ENCODE results near the gene PIP5K1A.

The PIP5K1A gene

GRCh38 chr1:151211972-151212705 is 13.8 kb downstream of the PIP5K1A start:
- Histone ChIP-seq H3K36me3 (ENCODE audit: control insufficient read depth in 1 of 2, insufficient read depth in 2 of 2, low read depth in 1 of 2, low read length in 2 of 2) (peaks cover 53 to 55% of the 10 kb centered on the region in 2 experiments), H2BK15ac (ENCODE audit: low read depth, poor library complexity, severe bottlenecking) (no peak overlapping the region), H2BK12ac (ENCODE audit: low read length in 2 of 2) (no peak overlapping the region), H2AFZ (ENCODE audit: low read depth, low read length) (no peak overlapping the region), H4K91ac (ENCODE audit: low read length) (no peak overlapping the region), H2BK120ac (ENCODE audit: low read depth, low read length) (no peak overlapping the region), H3K27me3 (ENCODE audit: control insufficient read depth in 1 of 2, insufficient read depth in 1 of 2, low read length in 2 of 2) (no peaks in the 10 kb centered on the region), H3K4ac (ENCODE audit: low read depth in 1 of 2, low read length in 2 of 2) (no peak overlapping the region), H3K27ac (ENCODE audit: low read length, poor library complexity, severe bottlenecking) (no peak overlapping the region), H2BK5ac (ENCODE audit: low read depth, low read length, poor library complexity, severe bottlenecking) (no peak overlapping the region), H3K4me1 (ENCODE audit: control insufficient read depth, insufficient read depth, low read depth, low read length) (peaks cover 4% of the 10 kb centered on the region), H2AK5ac (ENCODE audit: low read length, severe bottlenecking) (no peak overlapping the region), H3K4me3 (ENCODE audit: insufficient read depth in 1 of 2, low read depth in 1 of 2, low read length in 2 of 2) (no peak overlapping the region), H3K18ac (ENCODE audit: low read depth in 1 of 2, low read length in 2 of 2) (no peak overlapping the region), H3K79me1 (replicated peaks; ENCODE audit: low read length, poor library complexity, severe bottlenecking) (no peaks in the 10 kb centered on the region), H4K8ac (ENCODE audit: low read length) (no peak overlapping the region), H3K23ac (ENCODE audit: low read length in 2 of 2) (no peak overlapping the region), H3K4me2 (ENCODE audit: low read length, poor library complexity, severe bottlenecking) (no peak overlapping the region), H3K14ac (ENCODE audit: low read length in 2 of 2) (no peak overlapping the region), H3K9ac (ENCODE audit: low read length) (no peak overlapping the region), H3K9me3 (ENCODE audit: control insufficient read depth, low read length) (no peaks in the 10 kb centered on the region)
- DNase-seq = peak; percentile 51
- WGBS = 74% methylated on average over 14 of the region's 15 CpGs

GRCh38 chr1:151213560-151213959 is 15.2 kb downstream of the PIP5K1A start:
- H3K4me2 ChIP-seq (ENCODE audit: low read length, poor library complexity, severe bottlenecking) = no peak overlapping the region
- no peak overlapping the region for H3K18ac ChIP-seq (ENCODE audit: low read depth in 1 of 2, low read length in 2 of 2)
- H3K79me1 ChIP-seq (replicated peaks; ENCODE audit: low read length, poor library complexity, severe bottlenecking) = no peaks in the 10 kb centered on the region
- H3K4me3 ChIP-seq (ENCODE audit: insufficient read depth in 1 of 2, low read depth in 1 of 2, low read length in 2 of 2) = no peak overlapping the region
- no peak overlapping the region for H4K91ac ChIP-seq (ENCODE audit: low read length)
- no peak overlapping the region for H2BK15ac ChIP-seq (ENCODE audit: low read depth, poor library complexity, severe bottlenecking)
- H3K9ac ChIP-seq (ENCODE audit: low read length) = peak overlapping the region; percentile 9
- DNase-seq = no peak
- 57% methylated on average over 1 of the region's 2 CpGs for WGBS
- H3K36me3 ChIP-seq (ENCODE audit: control insufficient read depth in 1 of 2, insufficient read depth in 2 of 2, low read depth in 1 of 2, low read length in 2 of 2) = peaks cover 43 to 48% of the 10 kb centered on the region in 2 experiments
- no peak overlapping the region for H4K8ac ChIP-seq (ENCODE audit: low read length)
- H3K14ac ChIP-seq (ENCODE audit: low read length in 2 of 2) = no peak overlapping the region
- H2BK12ac ChIP-seq (ENCODE audit: low read length in 2 of 2) = no peak overlapping the region
- peaks cover 4% of the 10 kb centered on the region for H3K4me1 ChIP-seq (ENCODE audit: control insufficient read depth, insufficient read depth, low read depth, low read length)
- H3K27me3 ChIP-seq (ENCODE audit: control insufficient read depth in 1 of 2, insufficient read depth in 1 of 2, low read length in 2 of 2) = no peaks in the 10 kb centered on the region
- no peak overlapping the region for H2AK5ac ChIP-seq (ENCODE audit: low read length, severe bottlenecking)
- H2AFZ ChIP-seq (ENCODE audit: low read depth, low read length) = no peak overlapping the region
- H3K27ac ChIP-seq (ENCODE audit: low read length, poor library complexity, severe bottlenecking) = no peak overlapping the region
- no peak overlapping the region for H2BK120ac ChIP-seq (ENCODE audit: low read depth, low read length)
- H2BK5ac ChIP-seq (ENCODE audit: low read depth, low read length, poor library complexity, severe bottlenecking) = no peak overlapping the region
- no peaks in the 10 kb centered on the region for H3K9me3 ChIP-seq (ENCODE audit: control insufficient read depth, low read length)
- H3K4ac ChIP-seq (ENCODE audit: low read depth in 1 of 2, low read length in 2 of 2) = no peak overlapping the region
- no peak overlapping the region for H3K23ac ChIP-seq (ENCODE audit: low read length in 2 of 2)

GRCh38 chr1:151221616-151222015 is 23.3 kb downstream of the PIP5K1A start:
- no peak overlapping the region for H3K23ac ChIP-seq (ENCODE audit: low read length in 2 of 2)
- H2BK120ac ChIP-seq (ENCODE audit: low read depth, low read length) = no peak overlapping the region
- WGBS = no CpG with 5 or more reads among the region's 1 CpG
- no peak for DNase-seq
- no peaks in the 10 kb centered on the region for H3K27me3 ChIP-seq (ENCODE audit: control insufficient read depth in 1 of 2, insufficient read depth in 1 of 2, low read length in 2 of 2)
- H3K79me1 ChIP-seq (replicated peaks; ENCODE audit: low read length, poor library complexity, severe bottlenecking) = peaks cover 2% of the 10 kb centered on the region
- peaks cover 32 to 50% of the 10 kb centered on the region in 2 experiments for H3K36me3 ChIP-seq (ENCODE audit: control insufficient read depth in 1 of 2, insufficient read depth in 2 of 2, low read depth in 1 of 2, low read length in 2 of 2)
- no peak overlapping the region for H3K27ac ChIP-seq (ENCODE audit: low read length, poor library complexity, severe bottlenecking)
- H3K4me3 ChIP-seq (ENCODE audit: insufficient read depth in 1 of 2, low read depth in 1 of 2, low read length in 2 of 2) = no peak overlapping the region
- no peak overlapping the region for H3K9ac ChIP-seq (ENCODE audit: low read length)
- H2BK5ac ChIP-seq (ENCODE audit: low read depth, low read length, poor library complexity, severe bottlenecking) = no peak overlapping the region
- no peak overlapping the region for H2AK5ac ChIP-seq (ENCODE audit: low read length, severe bottlenecking)
- no peak overlapping the region for H3K4ac ChIP-seq (ENCODE audit: low read depth in 1 of 2, low read length in 2 of 2)
- H3K9me3 ChIP-seq (ENCODE audit: control insufficient read depth, low read length) = no peaks in the 10 kb centered on the region
- no peak overlapping the region for H3K4me2 ChIP-seq (ENCODE audit: low read length, poor library complexity, severe bottlenecking)
- no peak overlapping the region for H3K18ac ChIP-seq (ENCODE audit: low read depth in 1 of 2, low read length in 2 of 2)
- no peak overlapping the region for H2BK15ac ChIP-seq (ENCODE audit: low read depth, poor library complexity, severe bottlenecking)
- no peak overlapping the region for H2BK12ac ChIP-seq (ENCODE audit: low read length in 2 of 2)
- H4K8ac ChIP-seq (ENCODE audit: low read length) = no peak overlapping the region
- H3K14ac ChIP-seq (ENCODE audit: low read length in 2 of 2) = no peak overlapping the region
- no peak overlapping the region for H2AFZ ChIP-seq (ENCODE audit: low read depth, low read length)
- H4K91ac ChIP-seq (ENCODE audit: low read length) = no peak overlapping the region
- H3K4me1 ChIP-seq (ENCODE audit: control insufficient read depth, insufficient read depth, low read depth, low read length) = peaks cover 2% of the 10 kb centered on the region

GRCh38 chr1:151222130-151222529 is 23.8 kb downstream of the PIP5K1A start:
- Histone ChIP-seq H2AK5ac (ENCODE audit: low read length, severe bottlenecking) (no peak overlapping the region), H2BK5ac (ENCODE audit: low read depth, low read length, poor library complexity, severe bottlenecking) (no peak overlapping the region)

More at GRCh38 chr1:151222130-151222529, 23.8 kb downstream of the PIP5K1A start:
- Histone ChIP-seq H2BK12ac (ENCODE audit: low read length in 2 of 2) (no peak overlapping the region), H3K79me1 (replicated peaks; ENCODE audit: low read length, poor library complexity, severe bottlenecking) (peaks cover 2% of the 10 kb centered on the region), H3K4me2 (ENCODE audit: low read length, poor library complexity, severe bottlenecking) (no peak overlapping the region), H3K9me3 (ENCODE audit: control insufficient read depth, low read length) (no peaks in the 10 kb centered on the region), H3K23ac (ENCODE audit: low read length in 2 of 2) (no peak overlapping the region), H3K27me3 (ENCODE audit: control insufficient read depth in 1 of 2, insufficient read depth in 1 of 2, low read length in 2 of 2) (no peaks in the 10 kb centered on the region), H2BK15ac (ENCODE audit: low read depth, poor library complexity, severe bottlenecking) (no peak overlapping the region), H3K4me3 (ENCODE audit: insufficient read depth in 1 of 2, low read depth in 1 of 2, low read length in 2 of 2) (no peak overlapping the region), H3K4ac (ENCODE audit: low read depth in 1 of 2, low read length in 2 of 2) (no peak overlapping the region), H2AFZ (ENCODE audit: low read depth, low read length) (no peak overlapping the region), H3K9ac (ENCODE audit: low read length) (no peak overlapping the region), H3K4me1 (ENCODE audit: control insufficient read depth, insufficient read depth, low read depth, low read length) (peaks cover 2% of the 10 kb centered on the region), H3K18ac (ENCODE audit: low read depth in 1 of 2, low read length in 2 of 2) (no peak overlapping the region), H2BK120ac (ENCODE audit: low read depth, low read length) (no peak overlapping the region), H3K14ac (ENCODE audit: low read length in 2 of 2) (no peak overlapping the region), H4K91ac (ENCODE audit: low read length) (no peak overlapping the region), H3K27ac (ENCODE audit: low read length, poor library complexity, severe bottlenecking) (peak overlapping the region; percentile 33), H3K36me3 (ENCODE audit: control insufficient read depth in 1 of 2, insufficient read depth in 2 of 2, low read depth in 1 of 2, low read length in 2 of 2) (peaks cover 33 to 55% of the 10 kb centered on the region in 2 experiments), H4K8ac (ENCODE audit: low read length) (no peak overlapping the region)
- WGBS = 96% methylated on average over 4 of the region's 4 CpGs
- DNase-seq = peak; percentile 5
